NT2/D1 (cell line): Measurements from ENCODE around the gene FBXW4.

ENCODE experiments used
- SUZ12 ChIP-seq: IDR thresholded peaks from 2 replicates; pipeline ENCODE4 v1.6.1; 2011; ENCODE audit not compliant: insufficient read length, insufficient read depth; ENCODE audit errors: extremely low read depth
- ZNF274 ChIP-seq: IDR thresholded peaks from 2 replicates; pipeline ENCODE4 v1.6.1; 2011; ENCODE audit warnings: mild to moderate bottlenecking, low read depth, low read length

DNA sequence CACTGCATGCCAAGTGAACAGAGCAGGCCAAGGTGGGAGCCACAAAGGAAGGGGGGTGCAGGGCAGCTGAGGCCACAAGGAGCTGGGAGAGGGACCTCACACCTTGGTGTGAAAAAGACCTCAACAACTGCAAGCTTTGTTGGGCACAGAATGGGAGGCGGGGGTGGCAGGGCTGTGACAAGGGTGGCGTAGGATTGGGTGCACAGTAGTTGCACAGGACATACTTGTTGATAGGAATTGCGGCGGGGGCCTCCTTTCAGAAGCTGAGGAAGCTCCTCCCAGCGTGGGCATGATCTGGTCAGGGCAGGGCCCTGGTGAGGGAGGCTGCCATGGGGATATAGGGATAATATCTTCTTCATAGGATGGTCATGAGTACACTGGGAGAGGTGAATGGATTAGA is 132.7 kb downstream of the FBXW4 start:
- TF ChIP-seq ZNF274 (no peak), SUZ12 (no peak)
